OCI-LY1 (cell line): ENCODE results near the gene CLEC16A.

Experiments used
- H2AFZ ChIP-seq: fragments of 200-600 bp; sonication (generic), shearing (Covaris generic); 2 replicates; pipeline ENCODE4 v1.6.0; 2014; ENCODE audit warnings: antibody characterized with exemption, mild to moderate bottlenecking, low read length
- H3F3A ChIP-seq: fragments of 200-600 bp; sonication (generic), shearing (Covaris generic); 2 replicates; pipeline ENCODE4 v1.6.0; 2014; ENCODE audit warnings: mild to moderate bottlenecking, antibody characterized with exemption, low read length, moderate library complexity; ENCODE audit not compliant: insufficient read depth
- H3K27ac ChIP-seq: fragments of 200-600 bp; sonication (generic); 2 replicates; pipeline ENCODE4 v1.5.1; 2014; ENCODE audit warnings: low read length, mixed run types, mild to moderate bottlenecking, low read depth; ENCODE audit not compliant: poor library complexity, severe bottlenecking
- H3K27me3 ChIP-seq: fragments of 200-600 bp; sonication (generic); 2 replicates; pipeline ENCODE4 v1.6.0; 2014; ENCODE audit warnings: antibody characterized with exemption, mild to moderate bottlenecking, low read length, moderate library complexity; ENCODE audit not compliant: insufficient read depth
- H3K36me3 ChIP-seq: fragments of 200-600 bp; sonication (generic); 2 replicates; pipeline ENCODE4 v1.6.1; 2014; ENCODE audit warnings: mild to moderate bottlenecking, antibody characterized with exemption, low read length, moderate library complexity, mixed read lengths; ENCODE audit not compliant: insufficient read depth
- H3K4me1 ChIP-seq: fragments of 200-600 bp; sonication (generic); 2 replicates; pipeline ENCODE4 v1.5.1; 2014; ENCODE audit warnings: mild to moderate bottlenecking, low read length, moderate library complexity; ENCODE audit not compliant: insufficient read depth, severe bottlenecking
- H3K4me2 ChIP-seq: fragments of 200-600 bp; sonication (generic), shearing (Covaris generic); 2 replicates; pipeline ENCODE4 v1.6.1; 2014; ENCODE audit warnings: low read length
- H3K4me3 ChIP-seq: fragments of 200-600 bp; sonication (generic); 2 replicates; pipeline ENCODE4 v1.5.1; 2014; ENCODE audit warnings: low read length, low read depth, mild to moderate bottlenecking, mixed read lengths; ENCODE audit not compliant: poor library complexity, severe bottlenecking
- H3K79me2 ChIP-seq: fragments of 200-600 bp; shearing (Covaris generic); 2 replicates; pipeline ENCODE4 v1.6.1; 2016; ENCODE audit warnings: mixed run types, low read length, mixed read lengths; ENCODE audit not compliant: insufficient read depth
- H3K9ac ChIP-seq: fragments of 200-600 bp; sonication (generic), shearing (Covaris generic); 2 replicates; pipeline ENCODE4 v1.6.1; 2014; ENCODE audit warnings: mild to moderate bottlenecking, low read length, mixed read lengths
- H3K9me2 ChIP-seq: fragments of 200-600 bp; sonication (generic), shearing (Covaris generic); 2 replicates; pipeline ENCODE4 v1.6.1; 2014; ENCODE audit warnings: low read depth, mild to moderate bottlenecking, low read length, mixed read lengths
- H3K9me3 ChIP-seq: fragments of 200-600 bp; shearing (Covaris generic); 2 replicates; pipeline ENCODE4 v1.6.1; 2014; ENCODE audit warnings: low read length, mixed read lengths
- H4K20me1 ChIP-seq: fragments of 200-600 bp; sonication (generic), shearing (Covaris generic); 2 replicates; pipeline ENCODE4 v1.6.0; 2016; ENCODE audit warnings: mild to moderate bottlenecking, low read length; ENCODE audit not compliant: insufficient read depth
- CTCF ChIP-seq: fragments of 200-600 bp; sonication (generic), shearing (Covaris generic); IDR thresholded peaks from 2 replicates; pipeline ENCODE4 v1.5.1; 2017; ENCODE audit warnings: mild to moderate bottlenecking, antibody characterized with exemption, low read length, moderate library complexity, mixed read lengths
- EZH2 ChIP-seq: fragments of 200-600 bp; sonication (generic), shearing (Covaris generic); IDR thresholded peaks from 2 replicates; pipeline ENCODE4 v1.8.0; 2017; ENCODE audit warnings: borderline replicate concordance, mixed run types, mild to moderate bottlenecking, antibody characterized with exemption, low read length, moderate library complexity, mixed read lengths

Gene CLEC16A

GRCh38 chr16:11136600-11136999 is 192.2 kb downstream of the CLEC16A start:
- H2AFZ ChIP-seq = no peak overlapping the region
- no peak overlapping the region for H3K9ac ChIP-seq
- no peaks in the 10 kb centered on the region for H3F3A ChIP-seq
- H3K9me2 ChIP-seq = no peaks in the 10 kb centered on the region
- no peak overlapping the region for H3K4me2 ChIP-seq
- H3K36me3 ChIP-seq = peaks cover 15% of the 10 kb centered on the region; the same call in 1 of the 2 replicates
- no peak overlapping the region for H3K27ac ChIP-seq
- H3K4me3 ChIP-seq = no peak overlapping the region
- H3K9me3 ChIP-seq = no peaks in the 10 kb centered on the region
- H3K79me2 ChIP-seq = no peaks in the 10 kb centered on the region
- H3K27me3 ChIP-seq = no peaks in the 10 kb centered on the region
- no peaks in the 10 kb centered on the region for H3K4me1 ChIP-seq
- no peak for TF ChIP-seq EZH2
- TF ChIP-seq CTCF = no peak
- H4K20me1 ChIP-seq = no peaks in the 10 kb centered on the region

- Histone ChIP-seq H3K4me2 (no peak overlapping the region), H4K20me1 (no peaks in the 10 kb centered on the region), H3K79me2 (no peaks in the 10 kb centered on the region), H2AFZ (no peak overlapping the region), H3K9ac (no peak overlapping the region), H3F3A (no peaks in the 10 kb centered on the region), H3K27me3 (no peaks in the 10 kb centered on the region), H3K36me3 (peaks cover 15% of the 10 kb centered on the region; the same call in 1 of the 2 replicates), H3K9me3 (no peaks in the 10 kb centered on the region), H3K9me2 (no peaks in the 10 kb centered on the region), H3K4me1 (no peaks in the 10 kb centered on the region), H3K27ac (no peak overlapping the region), H3K4me3 (no peak overlapping the region)
- TF ChIP-seq CTCF = no peak
- TF ChIP-seq EZH2 = no peak
Measured at GRCh38 chr16:11138022-11138768, 193.8 kb downstream of the CLEC16A start.

GRCh38 chr16:11138769-11139325 is 194.5 kb downstream of the CLEC16A start:
- Histone ChIP-seq H3K79me2 (no peaks in the 10 kb centered on the region), H3K9me2 (no peaks in the 10 kb centered on the region), H3K4me2 (no peak overlapping the region), H4K20me1 (no peaks in the 10 kb centered on the region), H3K9ac (no peak overlapping the region), H3K4me1 (no peaks in the 10 kb centered on the region), H3K9me3 (no peaks in the 10 kb centered on the region), H3F3A (no peaks in the 10 kb centered on the region), H3K27me3 (no peaks in the 10 kb centered on the region), H3K27ac (no peak overlapping the region), H2AFZ (no peak overlapping the region), H3K36me3 (peaks cover 15% of the 10 kb centered on the region; the same call in 1 of the 2 replicates), H3K4me3 (no peak overlapping the region)
- TF ChIP-seq EZH2 (no peak), CTCF (no peak)
